Caco-2 (cell line): ENCODE measurements around the gene IFI30. TPM values are rescaled to one million over a fixed set of nuclear protein-coding genes. Genes with fewer than 3 reads are reported as not detected.

Experiments used
- BruUV-seq: library from RNA; stranded (reverse); fragments of 400-500 nt; replicated peaks from 2 replicates; lab custom pipeline; 2021; lab: Mats Ljungman, UMichigan
- CTCF ChIA-PET: fragments of 300-600 bp; sonication (Branson Sonifier 250); formaldehyde crosslinking; loops from one replicate; lab custom pipeline; 2022; ENCODE audit warnings: antibody characterized with exemption; lab: Charles Lee
- POLR2A ChIA-PET: fragments of 300-600 bp; sonication (Branson Sonifier 250); formaldehyde crosslinking; loops from one replicate; lab custom pipeline; 2022; ENCODE audit warnings: antibody characterized with exemption; lab: Charles Lee
- DNase-seq, 2 experiments: peaks; one replicate each; pipeline versions ENCODE4 v3.0.0 to v3.0.0-alpha.2; 2020 to 2022
- H3K27me3 ChIP-seq: replicated peaks from 2 replicates; pipeline ENCODE4 v1.6.0; 2011; ENCODE audit warnings: low read length; ENCODE audit not compliant: control insufficient read depth, insufficient read depth
- H3K36me3 ChIP-seq: 2 replicates; pipeline ENCODE4 v1.5.1; 2011; ENCODE audit warnings: low read length; ENCODE audit not compliant: control insufficient read depth, insufficient read depth
- H3K4me1 ChIP-seq: fragments of 250-450 bp; sonication (Bioruptor Pico); 2 replicates; pipeline ENCODE4 v1.5.1; 2020; ENCODE audit warnings: mild to moderate bottlenecking
- H3K4me3 ChIP-seq: 2 replicates; pipeline ENCODE4 v1.5.1; 2011; ENCODE audit warnings: low read depth, mild to moderate bottlenecking, control low read depth, low read length
- H3K9me3 ChIP-seq: fragments of 250-450 bp; sonication (Bioruptor Pico); 2 replicates; pipeline ENCODE4 v1.5.1; 2020; ENCODE audit warnings: mild to moderate bottlenecking, moderate library complexity
- H3K27ac Mint-ChIP-seq: one replicate; pipeline ENCODE4 v1.8.0; 2022; ENCODE audit warnings: mixed read lengths; ENCODE audit not compliant: unreplicated experiment
- H3K27me3 Mint-ChIP-seq: one replicate; pipeline ENCODE4 v1.8.0; 2022; ENCODE audit warnings: mixed read lengths; ENCODE audit not compliant: insufficient read depth, unreplicated experiment
- H3K36me3 Mint-ChIP-seq: one replicate; pipeline ENCODE4 v1.8.0; 2022; ENCODE audit warnings: mild to moderate bottlenecking, mixed read lengths; ENCODE audit not compliant: insufficient read depth, unreplicated experiment
- H3K4me1 Mint-ChIP-seq: one replicate; pipeline ENCODE4 v1.8.0; 2022; ENCODE audit warnings: low read depth, mixed read lengths; ENCODE audit not compliant: unreplicated experiment
- H3K4me3 Mint-ChIP-seq: one replicate; pipeline ENCODE4 v1.8.0; 2022; ENCODE audit warnings: mild to moderate bottlenecking, moderate library complexity, mixed read lengths; ENCODE audit not compliant: unreplicated experiment
- H3K9me3 Mint-ChIP-seq: one replicate; pipeline ENCODE4 v1.8.0; 2022; ENCODE audit warnings: mixed read lengths; ENCODE audit not compliant: unreplicated experiment
- intact Hi-C: fragments of 100-400 bp; cut with micrococcal nuclease; formaldehyde crosslinking; loops from one replicate; pipeline ENCODE4 v1.10.0; 2022; ENCODE audit not compliant: unreplicated experiment
- total RNA-seq: library from RNA; stranded (reverse); gene quantifications from 2 replicates; pipeline ENCODE4 v1.2.3, GENCODE V29; 2022
- TF ChIP-seq, protein P1 (sequence below), 2 experiments: fragments of 200-600 bp in 1 of 2; IDR thresholded peaks; 1 replicate in 1 of 2; 2 replicates in 1 of 2; pipeline versions ENCODE4 v1.5.1 to v1.8.0; 2011 to 2022; ENCODE audit warnings: antibody characterized with exemption in 1 of 2, control low read depth in 1 of 2, inconsistent platforms in 1 of 2, low read depth in 1 of 2, low read length in 1 of 2, mild to moderate bottlenecking in 1 of 2, moderate library complexity in 1 of 2; ENCODE audit not compliant: insufficient read depth in 1 of 2, severe bottlenecking in 1 of 2, unreplicated experiment in 1 of 2

Gene IFI30
- total RNA-seq, 1 experiment from 2014 or later: 39.6 TPM

DNA sequence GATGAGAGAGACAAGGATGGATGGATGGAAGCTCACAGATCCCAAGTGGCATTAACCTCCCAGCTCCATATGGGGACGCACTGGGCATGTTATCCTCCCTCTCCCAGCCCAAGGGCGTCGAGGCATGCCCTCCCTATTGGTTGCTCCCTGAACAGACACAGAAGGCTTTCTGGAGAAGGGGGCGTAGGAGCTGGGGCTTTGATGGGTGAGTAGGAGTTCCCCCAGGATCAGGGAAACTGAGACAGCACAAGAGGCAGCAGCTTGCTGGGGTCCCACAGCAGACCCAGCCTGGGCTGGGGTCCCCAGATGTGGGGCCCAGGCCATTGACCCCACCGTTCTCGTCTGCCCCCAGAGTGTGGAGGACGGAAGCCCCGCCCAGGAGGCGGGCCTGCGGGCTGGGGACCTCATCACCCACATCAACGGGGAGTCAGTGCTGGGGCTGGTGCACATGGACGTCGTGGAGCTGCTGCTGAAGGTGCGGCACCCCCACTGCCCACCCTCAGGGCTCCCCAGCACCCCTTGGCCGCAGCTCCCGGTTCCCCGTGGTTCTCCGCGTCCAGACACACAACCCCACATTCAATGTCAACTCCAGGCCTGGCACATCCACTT lies 28.1 kb upstream of the IFI30 start:
- TF ChIP-seq, protein P1, sequence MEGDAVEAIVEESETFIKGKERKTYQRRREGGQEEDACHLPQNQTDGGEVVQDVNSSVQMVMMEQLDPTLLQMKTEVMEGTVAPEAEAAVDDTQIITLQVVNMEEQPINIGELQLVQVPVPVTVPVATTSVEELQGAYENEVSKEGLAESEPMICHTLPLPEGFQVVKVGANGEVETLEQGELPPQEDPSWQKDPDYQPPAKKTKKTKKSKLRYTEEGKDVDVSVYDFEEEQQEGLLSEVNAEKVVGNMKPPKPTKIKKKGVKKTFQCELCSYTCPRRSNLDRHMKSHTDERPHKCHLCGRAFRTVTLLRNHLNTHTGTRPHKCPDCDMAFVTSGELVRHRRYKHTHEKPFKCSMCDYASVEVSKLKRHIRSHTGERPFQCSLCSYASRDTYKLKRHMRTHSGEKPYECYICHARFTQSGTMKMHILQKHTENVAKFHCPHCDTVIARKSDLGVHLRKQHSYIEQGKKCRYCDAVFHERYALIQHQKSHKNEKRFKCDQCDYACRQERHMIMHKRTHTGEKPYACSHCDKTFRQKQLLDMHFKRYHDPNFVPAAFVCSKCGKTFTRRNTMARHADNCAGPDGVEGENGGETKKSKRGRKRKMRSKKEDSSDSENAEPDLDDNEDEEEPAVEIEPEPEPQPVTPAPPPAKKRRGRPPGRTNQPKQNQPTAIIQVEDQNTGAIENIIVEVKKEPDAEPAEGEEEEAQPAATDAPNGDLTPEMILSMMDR (IDR thresholded peaks at IDR 0.05; ENCODE audit: insufficient read depth in 1 of 2, low read depth in 1 of 2, low read length in 1 of 2, severe bottlenecking in 1 of 2, unreplicated experiment in 1 of 2): no peak
- Mint-ChIP-seq H3K27ac (no peak overlapping the region), H3K36me3 (peaks cover 13% of the 10 kb centered on the region), H3K4me1 (no peaks in the 10 kb centered on the region), H3K9me3 (no peaks in the 10 kb centered on the region), H3K27me3 (no peaks in the 10 kb centered on the region), H3K4me3 (no peak overlapping the region)
- no TSS peak for BruUV-seq
- DNase-seq: no peak
- Histone ChIP-seq H3K27me3 (no peaks in the 10 kb centered on the region), H3K4me3 (no peak overlapping the region), H3K36me3 (peaks cover 6% of the 10 kb centered on the region), H3K4me1 (no peaks in the 10 kb centered on the region), H3K9me3 (no peaks in the 10 kb centered on the region)
- ChIA-PET CTCF (no interaction called here), POLR2A (no interaction called here)
- intact Hi-C loops: no loop called here

DNA sequence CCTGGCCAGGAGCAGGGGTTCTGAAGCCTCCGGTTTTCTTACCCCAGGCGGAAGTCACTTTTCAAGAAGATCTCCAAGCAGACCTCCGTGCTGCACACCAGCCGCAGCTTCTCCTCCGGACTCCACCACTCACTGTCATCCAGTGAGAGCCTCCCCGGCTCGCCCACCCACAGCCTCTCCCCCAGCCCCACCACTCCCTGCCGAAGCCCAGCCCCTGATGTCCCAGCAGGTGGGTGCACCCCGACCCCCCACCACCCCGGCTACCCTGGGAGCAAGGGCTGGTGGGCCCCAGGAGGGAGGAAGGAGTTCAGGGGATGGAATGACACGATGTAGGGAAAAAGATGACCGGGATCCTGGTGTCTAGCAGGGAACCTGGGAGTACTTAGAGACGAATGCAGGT lies 26.2 kb upstream of the IFI30 start:
- Mint-ChIP-seq H3K4me3 (no peak overlapping the region), H3K9me3 (no peaks in the 10 kb centered on the region), H3K4me1 (no peaks in the 10 kb centered on the region), H3K27ac (no peak overlapping the region), H3K36me3 (peaks cover 11% of the 10 kb centered on the region), H3K27me3 (no peaks in the 10 kb centered on the region)
- ChIA-PET POLR2A (interaction anchor here (0.5 kb wide), 1 partner anchor 30 kb away, joined by 5 read pairs; no protein-coding TSS in a partner anchor), CTCF (no interaction called here)
- Histone ChIP-seq H3K36me3 (peaks cover 6% of the 10 kb centered on the region), H3K27me3 (no peaks in the 10 kb centered on the region), H3K4me1 (peaks cover 4% of the 10 kb centered on the region; the same call in 1 of the 2 replicates), H3K9me3 (no peaks in the 10 kb centered on the region), H3K4me3 (no peak overlapping the region)
- TF ChIP-seq, protein P1 (IDR thresholded peaks at IDR 0.05; ENCODE audit: insufficient read depth in 1 of 2, low read depth in 1 of 2, low read length in 1 of 2, severe bottlenecking in 1 of 2, unreplicated experiment in 1 of 2): no peak
- BruUV-seq: no TSS peak
- no peak for DNase-seq
- intact Hi-C loops: no loop called here

DNA sequence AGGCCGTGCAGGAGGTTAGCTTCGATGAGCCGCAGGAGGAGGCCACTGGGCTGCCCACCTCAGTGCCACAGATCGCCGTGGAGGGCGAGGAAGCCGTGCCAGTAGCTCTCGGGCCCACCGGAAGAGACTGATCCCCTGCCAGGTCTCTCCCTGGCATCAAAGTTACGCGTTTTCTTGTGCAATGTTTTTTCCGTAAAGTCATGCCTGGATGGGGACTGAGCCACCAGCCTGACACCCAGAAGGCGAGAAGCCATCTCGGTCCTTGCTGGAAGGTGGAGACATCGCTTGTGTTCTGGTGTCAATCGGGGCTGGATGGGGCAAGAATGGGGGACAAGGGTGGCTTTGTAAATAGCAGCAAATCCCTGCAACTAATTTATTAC lies 24.0 kb upstream of the IFI30 start:
- Mint-ChIP-seq H3K4me1 (peaks cover 9% of the 10 kb centered on the region), H3K27ac (no peak overlapping the region), H3K4me3 (no peak overlapping the region), H3K36me3 (peaks cover 17% of the 10 kb centered on the region), H3K27me3 (no peaks in the 10 kb centered on the region), H3K9me3 (no peaks in the 10 kb centered on the region)
- Histone ChIP-seq H3K27me3 (no peaks in the 10 kb centered on the region), H3K4me3 (no peak overlapping the region), H3K4me1 (peaks cover 10% of the 10 kb centered on the region), H3K9me3 (no peaks in the 10 kb centered on the region), H3K36me3 (peaks cover 4% of the 10 kb centered on the region; the same call in 1 of the 2 replicates)
- no TSS peak for BruUV-seq
- TF ChIP-seq, protein P1 (IDR thresholded peaks at IDR 0.05; ENCODE audit: insufficient read depth in 1 of 2, low read depth in 1 of 2, low read length in 1 of 2, severe bottlenecking in 1 of 2, unreplicated experiment in 1 of 2): no peak
- intact Hi-C loops: no loop called here
- ChIA-PET CTCF (no interaction called here), POLR2A (no interaction called here)
- DNase-seq: no peak
